Neural cell (in vitro differentiated cells): Measurements from ENCODE around the gene PDGFB.

ENCODE experiments used
- CTCF ChIP-seq: fragments of 450-650 bp; IDR thresholded peaks from 2 replicates; pipeline ENCODE4 v1.5.1; 2014; ENCODE audit warnings: antibody characterized with exemption, mild to moderate bottlenecking, moderate library complexity; ENCODE audit not compliant: poor library complexity, severe bottlenecking
- EP300 ChIP-seq: fragments of 450-650 bp; conservative IDR thresholded peaks from 2 replicates; pipeline ENCODE4 v1.6.1; 2014; ENCODE audit warnings: antibody characterized with exemption, mild to moderate bottlenecking, moderate library complexity; ENCODE audit not compliant: poor library complexity, severe bottlenecking
- EZH2 ChIP-seq: fragments of 200-600, 300-800 bp; shearing (Covaris generic), sonication (generic); IDR thresholded peaks from 2 replicates; pipeline ENCODE4 v1.6.1; 2014; ENCODE audit warnings: antibody characterized with exemption, low read length, borderline replicate concordance, mild to moderate bottlenecking; ENCODE audit not compliant: insufficient read depth, poor library complexity, severe bottlenecking
- MXI1 ChIP-seq: fragments of 450-650 bp; conservative IDR thresholded peaks from 2 replicates; pipeline ENCODE4 v1.6.1; 2014; ENCODE audit warnings: antibody characterized with exemption, mild to moderate bottlenecking; ENCODE audit not compliant: poor library complexity, severe bottlenecking
- POLR2AphosphoS5 ChIP-seq: IDR thresholded peaks from 2 replicates; pipeline ENCODE4 v1.6.1; 2012
- RAD21 ChIP-seq: fragments of 450-650 bp; conservative IDR thresholded peaks from 2 replicates; pipeline ENCODE4 v1.6.1; 2014; ENCODE audit warnings: antibody characterized with exemption, mild to moderate bottlenecking, moderate library complexity
- REST ChIP-seq: IDR thresholded peaks from 2 replicates; pipeline ENCODE4 v1.6.1; 2012; ENCODE audit warnings: borderline replicate concordance
- SMC3 ChIP-seq: fragments of 450-650 bp; conservative IDR thresholded peaks from 2 replicates; pipeline ENCODE4 v1.6.1; 2014; ENCODE audit warnings: antibody characterized with exemption, mild to moderate bottlenecking, moderate library complexity; ENCODE audit not compliant: poor library complexity
- TAF1 ChIP-seq: IDR thresholded peaks from 2 replicates; pipeline ENCODE4 v1.6.1; 2012; ENCODE audit warnings: low read depth

GRCh38 chr22:39238101-39238466 is 6.7 kb downstream of the PDGFB start:
- TF ChIP-seq CTCF (no peak), TAF1 (no peak), EZH2 (no peak), SMC3 (no peak), REST (no peak), POLR2AphosphoS5 (no peak), RAD21 (no peak), MXI1 (no peak), EP300 (no peak)
